Measurements from ENCODE around the gene CCDC40. TPM values are rescaled to one million over a fixed set of nuclear protein-coding genes. Genes with fewer than 3 reads are reported as not detected.
"Not testable (repeated sequence)": the region's sequence is repeated elsewhere in the genome, so short reads cannot be mapped to it uniquely, and the experiment has no call there.

CCDC40 gene
- total RNA-seq, 1 experiment from 2014 or later = 12.9 TPM

GRCh38 chr17:80031691-80032430 is 4.6 kb upstream of the CCDC40 start:
- in situ Hi-C loops (cut with HindIII; ENCODE audit: low pct_unique_long_range_greater_than_20kb, low sequenced_read_pairs) = no loop called here
- no peak for DNase-seq (ENCODE audit: low read depth, low spot score)

- no peak for DNase-seq (ENCODE audit: low read depth, low spot score)
- in situ Hi-C loops (cut with HindIII; ENCODE audit: low pct_unique_long_range_greater_than_20kb, low sequenced_read_pairs) = no loop called here
Observed at GRCh38 chr17:80032614-80033171, 3.7 kb upstream of the CCDC40 start.

- no peak for DNase-seq (ENCODE audit: low read depth, low spot score)
- in situ Hi-C loops (cut with HindIII; ENCODE audit: low pct_unique_long_range_greater_than_20kb, low sequenced_read_pairs) = no loop called here
Observed at GRCh38 chr17:80033840-80034239, 2.6 kb upstream of the CCDC40 start.

GRCh38 chr17:80034791-80035686 is 1.4 kb upstream of the CCDC40 start:
- in situ Hi-C loops (cut with HindIII; ENCODE audit: low pct_unique_long_range_greater_than_20kb, low sequenced_read_pairs) = no loop called here
- DNase-seq (ENCODE audit: low read depth, low spot score) = peak; percentile 55

- DNase-seq (ENCODE audit: low read depth, low spot score) = no peak
- in situ Hi-C loops (cut with HindIII; ENCODE audit: low pct_unique_long_range_greater_than_20kb, low sequenced_read_pairs) = no loop called here
Observed at GRCh38 chr17:80035687-80035936, 830 bp upstream of the CCDC40 start, which contains the start of gene TBC1D16. Gene TBC1D16 (minus strand): TSS chr17:80035872. CDS start chr17:80013547, 22,325 bp downstream.

- DNase-seq (ENCODE audit: low read depth, low spot score) = peak; percentile 74
- in situ Hi-C loops (cut with HindIII; ENCODE audit: low pct_unique_long_range_greater_than_20kb, low sequenced_read_pairs) = no loop called here
Observed at GRCh38 chr17:80036715-80037477, 454 bp downstream of the CCDC40 start.

- in situ Hi-C loops (cut with HindIII; ENCODE audit: low pct_unique_long_range_greater_than_20kb, low sequenced_read_pairs) = no loop called here
- DNase-seq (ENCODE audit: low read depth, low spot score) = no peak
Observed at GRCh38 chr17:80043963-80044362, 7.5 kb downstream of the CCDC40 start.

GRCh38 chr17:80045703-80046102 is 9.3 kb downstream of the CCDC40 start:
- no peak for DNase-seq (ENCODE audit: low read depth, low spot score)
- in situ Hi-C loops (cut with HindIII; ENCODE audit: low pct_unique_long_range_greater_than_20kb, low sequenced_read_pairs) = no loop called here

GRCh38 chr17:80046709-80047108 is 10.3 kb downstream of the CCDC40 start:
- DNase-seq (ENCODE audit: low read depth, low spot score); in situ Hi-C loops (cut with HindIII; ENCODE audit: low pct_unique_long_range_greater_than_20kb, low sequenced_read_pairs): not testable (repeated sequence)

- no peak for DNase-seq (ENCODE audit: low read depth, low spot score)
- in situ Hi-C loops (cut with HindIII; ENCODE audit: low pct_unique_long_range_greater_than_20kb, low sequenced_read_pairs) = no loop called here
Observed at GRCh38 chr17:80047176-80047575, 10.7 kb downstream of the CCDC40 start.

- in situ Hi-C loops (cut with HindIII; ENCODE audit: low pct_unique_long_range_greater_than_20kb, low sequenced_read_pairs) = no loop called here
- DNase-seq (ENCODE audit: low read depth, low spot score) = no peak
Observed at GRCh38 chr17:80049986-80050385, 13.5 kb downstream of the CCDC40 start.

GRCh38 chr17:80050706-80051105 is 14.3 kb downstream of the CCDC40 start:
- in situ Hi-C loops (cut with HindIII; ENCODE audit: low pct_unique_long_range_greater_than_20kb, low sequenced_read_pairs) = no loop called here
- DNase-seq (ENCODE audit: low read depth, low spot score) = no peak

- no peak for DNase-seq (ENCODE audit: low read depth, low spot score)
- in situ Hi-C loops (cut with HindIII; ENCODE audit: low pct_unique_long_range_greater_than_20kb, low sequenced_read_pairs) = no loop called here
Observed at GRCh38 chr17:80051681-80052080, 15.2 kb downstream of the CCDC40 start.

- in situ Hi-C loops (cut with HindIII; ENCODE audit: low pct_unique_long_range_greater_than_20kb, low sequenced_read_pairs) = no loop called here
- DNase-seq (ENCODE audit: low read depth, low spot score) = no peak
Observed at GRCh38 chr17:80053102-80053501, 16.7 kb downstream of the CCDC40 start.

- DNase-seq (ENCODE audit: low read depth, low spot score) = no peak
- in situ Hi-C loops (cut with HindIII; ENCODE audit: low pct_unique_long_range_greater_than_20kb, low sequenced_read_pairs) = no loop called here
Observed at GRCh38 chr17:80055597-80055996, 19.2 kb downstream of the CCDC40 start.

- in situ Hi-C loops (cut with HindIII; ENCODE audit: low pct_unique_long_range_greater_than_20kb, low sequenced_read_pairs) = no loop called here
- no peak for DNase-seq (ENCODE audit: low read depth, low spot score)
Observed at GRCh38 chr17:80058311-80058955, 22.0 kb downstream of the CCDC40 start.

GRCh38 chr17:80060644-80061043 is 24.2 kb downstream of the CCDC40 start:
- in situ Hi-C loops (cut with HindIII; ENCODE audit: low pct_unique_long_range_greater_than_20kb, low sequenced_read_pairs) = no loop called here
- no peak for DNase-seq (ENCODE audit: low read depth, low spot score)

Measured in SK-MEL-5 (cell line).